HG03520 (cell line): ENCODE results near the gene ST8SIA1.

Source experiments
- ATAC-seq: cut with Tn5 transposase; IDR thresholded peaks from one replicate; pipeline ENCODE4 v1.9.1; 2021; ENCODE audit warnings: mild to moderate bottlenecking, moderate library complexity; ENCODE audit not compliant: unreplicated experiment

The ST8SIA1 gene

DNA sequence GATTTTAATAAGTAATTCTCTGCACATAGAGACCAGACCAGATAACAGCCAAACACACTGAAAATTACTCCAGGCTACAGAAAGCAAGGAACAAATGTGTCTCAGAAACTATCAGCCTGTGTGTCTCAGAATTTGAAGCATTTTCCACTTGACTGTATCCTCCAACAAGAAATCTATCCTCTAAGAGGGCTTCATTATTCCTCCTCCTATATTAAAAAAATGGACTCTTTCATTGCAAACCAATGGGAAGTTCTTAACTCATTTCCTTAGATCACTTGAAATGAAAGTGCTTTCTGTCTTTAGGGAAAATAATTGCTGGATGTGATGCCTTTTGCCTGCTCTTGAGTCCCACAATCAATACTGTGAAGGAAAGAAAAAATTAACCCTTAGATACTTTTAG, 2.3 kb downstream of the ST8SIA1 start:
- no peak for ATAC-seq

DNA sequence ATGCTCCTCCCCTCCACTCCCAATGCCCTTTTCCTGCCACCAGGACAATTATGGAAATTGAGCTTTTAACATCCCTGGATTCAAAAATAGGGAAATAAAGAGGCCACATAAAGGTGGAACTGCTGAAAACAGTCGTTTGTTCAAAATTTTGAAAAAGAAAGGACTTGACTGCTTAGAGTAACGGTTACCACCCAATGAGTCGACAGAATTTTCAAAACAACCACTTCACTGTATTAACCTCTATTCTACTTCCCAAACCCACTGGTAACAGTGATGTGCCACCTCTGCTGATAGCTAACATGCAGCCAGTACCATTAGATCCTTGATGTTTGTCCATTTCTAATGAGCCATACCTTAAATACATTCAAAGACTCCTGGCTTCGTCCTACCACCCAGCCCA, 4.9 kb downstream of the ST8SIA1 start:
- ATAC-seq, result no peak

DNA sequence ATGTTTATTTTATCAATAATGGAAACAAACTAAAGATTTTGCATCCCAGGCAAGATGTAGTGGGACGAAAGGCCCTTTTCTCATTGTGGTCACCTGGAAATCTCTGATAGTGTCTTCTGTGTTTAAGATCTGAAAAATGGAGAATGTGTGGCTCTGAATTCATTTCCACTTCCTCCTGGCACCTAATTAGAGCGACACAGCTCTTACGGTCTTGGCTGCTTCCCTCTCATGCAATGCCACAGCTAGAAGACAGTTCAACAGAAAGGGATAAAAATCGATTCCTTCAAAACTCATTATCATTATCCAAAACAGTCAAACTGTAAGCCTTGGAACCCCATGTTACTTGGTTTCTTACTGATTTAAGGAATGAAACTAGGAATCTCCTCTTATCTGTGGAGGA, 9.3 kb downstream of the ST8SIA1 start:
- no peak for ATAC-seq

DNA sequence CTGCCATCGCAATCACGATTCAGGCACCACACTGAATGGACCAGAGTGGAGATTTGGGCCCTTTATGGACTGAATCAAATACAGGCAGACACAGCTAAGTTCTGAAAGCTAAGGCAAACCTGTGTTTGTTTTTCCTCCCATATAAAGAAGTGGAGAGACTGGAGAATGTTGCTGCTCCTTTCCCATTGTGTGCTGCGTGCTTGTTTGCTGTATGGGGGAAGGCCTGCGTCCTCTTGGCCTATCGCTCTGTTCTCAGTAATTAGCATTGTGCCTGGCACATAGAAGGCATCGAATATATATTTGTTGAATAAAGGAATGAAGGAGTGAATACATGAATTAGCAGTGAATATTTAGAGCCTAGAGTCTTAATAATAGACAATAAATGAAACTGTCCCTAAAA, 12.4 kb downstream of the ST8SIA1 start:
- no peak for ATAC-seq

DNA sequence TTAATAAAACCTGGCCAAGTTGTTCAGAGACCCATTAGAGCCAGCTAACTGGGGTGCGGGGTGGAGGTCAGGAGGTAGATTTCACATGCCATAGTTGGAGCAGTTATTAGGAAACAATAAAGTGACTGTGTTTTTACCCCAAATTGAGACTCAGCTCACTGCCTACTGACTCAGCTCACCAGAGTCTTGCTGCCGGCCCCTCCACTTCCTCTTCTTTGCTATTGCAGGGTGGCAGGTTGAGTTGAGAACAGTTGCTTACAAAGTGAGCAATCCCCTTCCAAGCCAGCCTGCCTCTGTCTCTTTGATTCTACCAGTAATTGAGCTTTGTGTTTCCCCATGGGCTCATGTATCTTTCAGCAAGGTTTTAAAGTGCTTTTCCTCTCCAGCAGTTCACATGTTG, 12.9 kb downstream of the ST8SIA1 start:
- no peak for ATAC-seq

DNA sequence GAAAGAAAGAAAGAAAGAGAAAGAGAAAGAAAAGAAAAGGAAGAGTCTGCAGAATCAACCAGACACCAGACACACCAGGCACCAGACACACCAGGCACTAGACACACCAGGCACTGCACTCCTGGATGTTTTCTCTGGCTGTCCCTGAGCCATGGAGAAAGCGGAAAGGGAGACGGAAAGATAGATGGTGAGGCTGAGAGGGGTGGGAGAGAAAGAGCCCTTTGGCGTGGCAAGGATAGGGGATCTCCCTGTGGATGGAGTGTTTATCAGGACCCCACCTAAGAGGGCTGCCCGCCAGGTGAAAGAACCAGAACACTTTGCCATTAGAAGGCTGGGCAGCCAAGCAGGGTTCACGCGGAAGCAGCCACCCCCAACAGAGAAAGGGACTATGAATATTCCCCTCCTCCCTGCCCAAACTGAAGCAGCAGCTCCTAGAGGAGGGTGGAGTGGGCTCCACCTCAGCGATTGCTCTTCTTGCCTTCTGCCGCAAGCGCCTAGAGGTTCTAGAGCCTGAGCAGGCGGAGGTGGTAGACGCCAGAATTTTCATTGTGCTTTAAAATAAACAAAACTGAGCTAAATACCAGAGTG, 13.4 kb downstream of the ST8SIA1 start:
- no peak for ATAC-seq

DNA sequence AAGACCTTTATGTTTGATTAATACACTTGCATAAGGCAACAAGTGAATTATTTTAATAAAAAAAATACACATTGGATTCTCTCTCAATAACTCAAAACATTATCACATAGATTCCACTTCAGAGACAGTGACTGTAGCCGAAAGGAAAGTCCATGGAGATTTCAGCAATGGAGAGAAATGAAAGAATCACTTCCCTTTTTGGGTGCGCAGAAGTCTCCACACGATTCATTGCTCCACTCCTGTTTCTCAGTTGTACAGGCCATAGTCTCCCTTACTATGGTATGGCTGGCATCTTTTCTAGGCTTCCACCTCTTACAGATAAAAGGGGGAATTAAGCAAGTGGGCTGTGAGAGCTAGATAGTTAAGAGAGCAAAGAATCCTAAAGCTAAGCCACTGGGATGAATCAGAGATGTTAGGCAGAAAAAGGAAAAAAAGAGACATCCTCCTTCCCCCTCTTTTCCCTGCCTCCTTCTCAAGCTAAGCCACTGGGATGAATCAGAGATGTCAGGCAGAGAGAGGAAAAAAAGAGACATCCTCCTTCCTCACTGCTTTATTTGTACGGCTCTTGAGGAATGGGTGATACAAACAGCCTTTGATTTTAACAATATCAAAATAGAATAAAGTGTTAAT, 16.3 kb downstream of the ST8SIA1 start:
- no peak for ATAC-seq

DNA sequence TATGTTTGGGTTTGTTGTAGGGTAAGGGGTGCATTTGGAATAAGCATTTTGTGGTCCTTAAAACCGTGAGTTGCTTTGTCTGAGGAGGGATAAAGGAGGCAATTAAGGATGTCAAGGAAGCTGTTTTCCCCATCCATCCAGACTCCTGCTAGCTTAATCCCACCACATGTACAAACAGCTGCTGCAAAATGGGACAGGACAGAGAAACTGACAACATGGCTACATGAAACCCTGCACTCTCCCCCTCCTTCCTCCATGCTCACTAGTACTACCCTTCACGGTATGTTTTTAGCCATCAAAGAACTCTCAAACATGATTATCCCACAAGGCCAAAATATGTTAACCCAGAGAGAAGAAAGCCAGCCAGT, 20.6 kb downstream of the ST8SIA1 start:
- no peak for ATAC-seq

DNA sequence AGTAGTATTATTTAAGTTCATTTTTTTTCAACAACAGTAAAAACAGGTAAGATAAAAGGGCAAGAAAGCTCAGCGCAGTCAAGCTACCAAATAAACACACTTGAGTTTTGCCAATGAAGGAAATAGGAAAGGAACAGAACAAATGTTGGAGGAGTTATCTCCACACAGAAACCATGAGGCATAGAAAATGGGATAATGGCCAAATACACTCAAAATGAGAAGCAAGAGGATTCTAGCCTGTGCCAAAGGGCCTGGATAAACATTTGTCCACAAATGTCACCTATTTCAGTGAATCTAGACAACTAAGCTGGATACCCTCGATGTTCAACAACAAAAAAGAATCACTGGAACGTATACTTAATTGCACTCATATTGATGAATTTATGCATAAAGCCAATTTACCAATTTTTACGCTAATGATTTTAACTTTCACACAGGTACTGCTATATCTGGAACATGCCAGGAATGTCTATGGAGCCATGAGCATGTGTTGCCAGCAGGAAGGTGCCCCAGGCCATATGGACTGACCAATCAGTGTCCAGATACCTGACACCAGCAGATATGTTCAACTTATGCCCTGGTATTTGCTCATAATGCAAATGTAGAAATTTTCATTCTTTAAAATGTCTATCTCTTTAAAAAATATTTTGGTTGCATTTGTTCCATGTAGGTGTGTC, 21.1 kb downstream of the ST8SIA1 start:
- ATAC-seq, result no peak

DNA sequence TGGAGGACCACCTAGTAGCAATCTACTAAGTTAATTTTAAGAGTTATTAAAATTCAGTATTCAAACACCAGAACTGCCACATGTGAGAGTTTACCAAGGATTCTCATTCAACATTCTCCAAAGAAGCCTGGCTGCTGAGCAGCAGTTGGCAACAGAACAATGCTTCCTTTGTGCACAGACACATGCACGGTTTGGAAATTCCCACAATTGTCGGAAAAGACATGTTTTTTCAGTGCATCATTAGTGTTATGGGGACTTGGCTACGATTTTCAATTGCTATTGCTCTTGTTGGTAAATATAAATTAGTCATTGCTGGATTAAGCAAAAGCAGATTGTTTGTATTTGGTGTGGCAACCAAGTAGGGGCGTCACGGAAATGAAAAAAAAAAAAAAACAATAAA, 22.2 kb downstream of the ST8SIA1 start:
- no peak for ATAC-seq

DNA sequence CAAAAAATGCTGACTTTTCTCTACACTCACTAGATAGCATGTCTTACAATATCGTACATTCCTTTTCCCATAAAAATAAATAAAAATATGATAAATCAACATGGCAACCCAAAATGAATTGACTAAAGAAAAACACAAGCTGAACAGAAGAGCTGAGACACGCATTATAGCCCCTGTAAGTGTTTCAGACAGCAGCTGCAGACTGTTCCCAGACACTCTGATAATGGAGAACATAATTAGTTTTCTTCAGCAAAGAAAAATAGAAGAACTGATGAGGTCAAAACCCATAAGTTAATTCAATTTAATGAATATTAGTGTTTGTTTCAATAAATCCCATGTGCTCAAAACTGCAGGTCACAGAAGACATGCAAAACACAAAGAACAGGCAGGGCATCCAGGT, 23.8 kb downstream of the ST8SIA1 start:
- ATAC-seq, result no peak

DNA sequence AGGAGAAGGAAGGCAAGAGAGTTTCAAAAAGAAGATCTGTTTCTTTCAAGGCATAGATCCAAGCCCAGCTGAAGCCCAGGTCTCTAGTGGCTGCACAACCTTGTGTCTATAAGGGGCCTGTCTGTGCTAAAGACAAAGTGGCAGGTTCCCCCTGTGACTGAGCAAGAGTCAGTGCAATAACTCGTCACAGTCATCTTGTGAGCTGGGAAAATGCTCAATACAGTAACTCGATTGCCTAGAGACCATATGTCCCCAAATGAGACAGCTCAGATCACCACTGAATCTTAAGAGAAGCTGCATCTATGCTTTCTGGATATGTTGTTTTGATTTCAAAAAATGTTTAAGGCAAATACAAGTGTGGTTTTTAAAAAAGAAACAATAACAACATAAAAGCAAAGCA, 24.2 kb downstream of the ST8SIA1 start:
- no peak for ATAC-seq

DNA sequence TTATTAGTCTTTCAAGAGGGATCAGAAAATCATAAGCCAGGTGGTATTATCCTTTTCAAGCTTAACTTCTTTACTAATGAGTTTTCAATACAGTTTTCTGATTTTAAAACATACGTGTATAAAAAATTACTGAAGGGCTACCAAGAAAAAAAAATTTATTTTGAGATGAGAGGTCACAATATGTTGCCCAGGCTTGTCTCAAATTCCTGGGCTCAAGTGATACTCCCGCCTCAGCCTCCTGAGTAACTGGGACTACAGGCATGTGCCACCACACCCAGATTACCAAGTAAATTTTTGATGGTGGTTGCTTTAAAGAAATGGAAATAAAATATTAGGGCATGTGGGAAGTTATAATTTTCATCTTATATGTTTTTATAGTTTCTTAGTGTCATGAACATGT, 26.7 kb downstream of the ST8SIA1 start:
- ATAC-seq, result no peak

DNA sequence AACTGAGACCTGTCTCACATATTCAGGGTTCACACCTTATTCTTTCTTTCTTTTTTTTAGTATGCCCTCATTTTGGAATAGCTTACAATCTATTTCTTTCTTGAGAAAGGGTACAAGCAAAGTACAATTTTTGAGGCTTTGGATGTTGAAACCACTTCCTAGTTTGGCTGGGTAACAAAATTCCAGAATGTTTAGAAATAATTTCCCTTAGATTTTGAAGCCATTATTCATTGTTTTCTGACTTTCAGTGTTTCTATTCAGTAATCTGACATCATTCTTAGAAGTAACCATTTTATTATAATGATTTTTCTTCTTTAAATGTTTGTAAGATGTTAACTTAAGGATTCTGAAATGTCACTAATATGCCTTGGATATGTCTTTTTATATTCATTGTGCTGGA, 28.2 kb downstream of the ST8SIA1 start:
- ATAC-seq, result no peak

DNA sequence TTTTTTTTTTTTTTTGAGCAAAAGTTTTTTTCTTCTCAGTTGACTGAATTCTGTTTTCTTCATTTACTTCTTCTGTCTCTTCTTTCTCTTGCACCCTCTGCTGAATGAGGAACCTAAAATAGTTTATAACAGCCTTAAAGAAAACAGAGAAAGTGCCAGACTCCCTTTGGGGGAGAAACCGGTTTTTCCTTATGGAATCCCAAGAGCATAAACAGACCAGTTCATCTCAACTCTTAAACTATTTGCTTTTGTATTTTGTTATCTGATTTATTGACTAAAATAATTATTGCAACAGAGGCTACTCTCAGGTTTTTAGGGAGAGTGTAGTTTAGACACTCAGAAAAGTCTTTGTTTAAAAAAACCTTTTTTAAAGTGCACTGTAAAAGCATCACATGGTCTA, 30.2 kb downstream of the ST8SIA1 start:
- no peak for ATAC-seq

DNA sequence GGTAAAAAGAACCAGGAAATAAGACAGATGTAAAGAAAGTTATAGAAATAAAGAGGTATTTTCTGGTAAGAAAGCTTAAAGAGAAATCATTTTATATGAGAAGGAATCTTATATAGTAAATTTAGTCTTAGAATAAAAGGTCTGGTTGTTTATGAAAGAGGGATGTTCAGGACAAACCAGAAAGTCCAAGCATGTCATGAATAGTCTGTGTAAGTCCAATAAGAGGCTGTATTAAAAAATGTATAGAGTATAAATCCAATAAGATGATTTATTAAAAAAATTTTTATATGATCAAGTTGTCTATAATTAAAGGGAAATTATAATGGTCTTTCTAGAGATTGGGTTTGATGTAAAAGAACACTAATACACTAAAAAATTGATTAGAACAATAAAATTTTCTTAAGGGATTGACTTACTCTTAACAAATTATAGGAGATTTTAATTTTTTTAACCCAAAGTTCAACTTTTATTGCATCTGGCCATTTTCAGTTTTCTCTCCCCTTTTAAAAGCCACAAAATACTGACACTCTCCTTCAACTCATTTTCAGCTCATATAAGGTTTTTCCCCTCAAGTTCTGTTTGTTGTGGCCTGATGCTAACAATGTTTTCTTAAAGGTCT, 35.1 kb downstream of the ST8SIA1 start:
- no peak for ATAC-seq

DNA sequence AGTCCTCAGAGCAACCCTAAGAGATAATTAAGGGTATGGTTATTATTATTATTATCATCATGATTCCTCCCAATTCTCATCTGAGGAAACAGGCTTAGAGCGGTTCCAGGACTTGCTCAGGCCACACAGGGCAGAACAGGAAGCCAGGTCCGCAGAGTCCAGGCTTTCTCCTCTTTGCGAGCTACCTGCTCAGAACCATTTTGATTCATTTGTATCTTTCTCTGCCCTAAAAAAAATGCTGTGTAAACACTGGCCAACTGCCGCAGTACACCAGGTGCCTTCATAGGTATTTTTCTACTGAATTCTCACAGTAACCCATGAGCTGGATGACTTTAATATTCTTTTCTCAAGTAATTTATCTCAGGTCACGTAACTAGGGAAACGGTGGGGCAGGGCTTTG, 45.3 kb downstream of the ST8SIA1 start:
- ATAC-seq, result no peak

DNA sequence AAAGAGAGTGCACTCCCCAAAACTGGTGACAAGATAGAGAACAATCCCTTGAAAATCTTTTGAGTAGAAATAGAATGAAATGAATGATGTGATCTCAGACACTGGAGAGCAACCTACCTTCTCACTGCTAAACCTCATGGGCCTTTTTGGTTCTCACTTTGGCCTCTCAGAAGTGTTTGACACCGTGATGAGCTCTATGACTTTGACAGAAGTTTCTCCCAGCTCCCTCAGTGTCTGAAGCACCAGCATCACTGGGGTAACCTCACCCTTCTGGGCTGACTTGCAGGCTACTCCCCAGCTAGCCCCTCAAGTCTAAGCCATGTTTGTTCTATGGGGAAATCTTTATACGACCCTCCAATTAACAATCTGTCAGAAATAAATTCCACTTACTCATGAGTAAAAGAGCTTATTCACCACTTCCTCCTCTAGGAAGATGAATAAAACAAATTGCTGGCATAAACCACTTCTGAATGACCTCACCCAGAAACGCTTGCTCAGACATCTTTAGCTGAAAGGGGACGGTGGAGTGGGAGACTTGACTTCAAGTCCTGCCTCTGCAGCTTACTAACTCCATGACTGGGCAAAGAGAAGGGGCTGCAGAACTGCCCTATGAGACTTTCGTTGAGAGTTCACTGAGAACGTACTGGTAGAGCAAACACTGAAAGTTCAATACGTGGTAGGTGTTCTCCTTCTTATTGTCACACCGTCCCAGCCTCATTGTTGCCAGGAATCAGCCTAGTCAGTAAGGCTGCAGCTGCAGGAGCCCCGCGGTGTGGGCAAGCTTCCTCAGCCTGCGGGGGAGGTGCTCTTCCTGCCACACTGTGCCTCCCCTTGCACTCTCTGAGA, 46.5 kb downstream of the ST8SIA1 start:
- ATAC-seq, result no peak

DNA sequence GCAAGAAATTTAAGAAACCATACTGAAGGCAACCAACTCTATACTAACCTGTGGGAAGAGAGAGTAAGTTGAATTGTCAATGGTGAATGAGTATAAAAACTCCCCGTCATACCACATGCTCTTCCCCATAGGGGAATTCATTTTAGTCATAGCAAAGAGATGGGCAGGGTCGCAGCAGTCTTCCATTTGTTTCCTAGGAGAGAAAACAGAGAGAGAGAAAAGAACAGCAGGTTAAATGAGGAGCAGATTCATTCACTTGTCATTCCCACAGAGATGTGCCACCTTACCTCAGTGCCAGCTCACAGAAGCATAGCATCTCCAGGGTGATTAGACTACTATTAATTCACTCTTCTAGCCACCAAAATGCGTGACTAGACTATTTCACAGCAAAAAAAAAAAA, 47.4 kb downstream of the ST8SIA1 start:
- ATAC-seq, result no peak

DNA sequence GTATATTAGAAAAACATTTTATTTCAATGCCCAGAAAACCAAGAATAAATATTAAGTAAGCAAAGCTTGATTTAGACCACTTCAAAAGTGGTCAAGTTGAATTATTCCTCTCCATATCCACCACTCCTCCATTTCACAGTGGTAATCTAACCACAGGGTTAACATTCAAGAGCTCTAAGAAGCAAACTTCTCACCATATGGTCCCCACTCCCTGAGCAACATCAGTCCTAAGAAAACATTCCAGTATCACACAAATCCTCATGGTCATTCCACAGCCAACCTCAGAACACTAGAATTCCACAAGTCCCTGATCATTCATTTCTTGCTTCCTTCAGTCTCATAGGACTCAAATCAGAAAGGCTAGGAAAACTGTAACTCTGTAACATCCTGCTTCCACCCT, 47.9 kb downstream of the ST8SIA1 start:
- ATAC-seq, result no peak

DNA sequence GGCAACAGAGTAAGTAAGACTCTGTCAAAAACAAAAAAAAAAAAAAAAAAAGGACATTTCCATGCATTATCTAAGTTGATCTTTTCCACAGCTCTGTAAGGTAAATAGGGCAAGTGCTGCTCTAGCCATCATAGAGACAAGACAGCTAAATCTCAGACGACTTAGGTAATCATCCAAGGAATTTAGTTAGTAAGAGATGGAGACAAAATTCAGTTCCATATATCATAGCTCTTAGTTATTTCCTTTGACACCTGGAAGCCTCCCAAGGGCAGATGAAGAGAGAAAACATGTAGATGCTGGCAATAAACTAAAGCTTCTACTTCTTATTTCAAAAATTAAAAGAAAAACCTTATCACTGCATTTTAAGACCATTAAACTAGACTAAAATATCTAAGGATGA, 48.7 kb downstream of the ST8SIA1 start:
- ATAC-seq, result no peak
